Globus pallidus (tissue), 1 donor: ENCODE measurements around the gene CCR1.
"Not testable (repeated sequence)": the region's sequence is repeated elsewhere in the genome, so short reads cannot be mapped to it uniquely, and the experiment has no call there.

ENCODE experiments used
- DNase-seq: peaks from one replicate; pipeline ENCODE4 v3.0.0-alpha.2; 2015; ENCODE audit warnings: low spot score

Gene CCR1

GRCh38 chr3:46168583-46169345, 39.3 kb downstream of the CCR1 start:
- DNase-seq = no peak

- DNase-seq = no peak
Measured at GRCh38 chr3:46163556-46164041, 44.5 kb downstream of the CCR1 start.

GRCh38 chr3:46162975-46163555, 45.0 kb downstream of the CCR1 start:
- no peak for DNase-seq

GRCh38 chr3:46157685-46158084, 50.4 kb downstream of the CCR1 start:
- not testable (repeated sequence) for DNase-seq

- DNase-seq = no peak
Measured at GRCh38 chr3:46154311-46154710, 53.8 kb downstream of the CCR1 start.
